Psoas muscle (tissue), 8 donors: ENCODE measurements around the gene FAM9A. TPM values are rescaled to one million over a fixed set of nuclear protein-coding genes. Genes with fewer than 3 reads are reported as not detected.

Experiments
- ATAC-seq, 4 donors: fragments of 200-7000 bp; cut with Tn5 transposase; one replicate each; pipeline ENCODE4 v1.9.1; 2020; ENCODE audit warnings: moderate library complexity in 3 of 4, mild to moderate bottlenecking in 2 of 4
- DNase-seq, 2 donors: peaks; one replicate each; pipeline ENCODE4 v3.0.0-alpha.2; 2020
- H3K27ac ChIP-seq: fragments of 200-600 bp; one replicate; pipeline ENCODE4 v1.8.0; 2022
- H3K27me3 ChIP-seq, 3 donors: fragments of 200-600 bp in 1 of 3; one replicate each; pipeline versions ENCODE4 v1.6.1 to v1.8.0; 2013 to 2022; ENCODE audit warnings: low read length in 2 of 3, mild to moderate bottlenecking in 2 of 3, moderate library complexity in 1 of 3; ENCODE audit not compliant: insufficient read depth in 3 of 3
- H3K36me3 ChIP-seq, 2 donors: fragments of 200-600 bp in 1 of 2; one replicate each; pipeline versions ENCODE4 v1.6.1 to v1.8.0; 2013 to 2022; ENCODE audit warnings: low read depth in 1 of 2, mild to moderate bottlenecking in 1 of 2, moderate library complexity in 1 of 2; ENCODE audit not compliant: insufficient read depth in 1 of 2
- H3K4me1 ChIP-seq: fragments of 200-600 bp; one replicate; pipeline ENCODE4 v1.8.0; 2022
- H3K4me3 ChIP-seq: fragments of 200-600 bp; one replicate; pipeline ENCODE4 v1.8.0; 2022; ENCODE audit warnings: mild to moderate bottlenecking
- H3K9me3 ChIP-seq: fragments of 200-600 bp; one replicate; pipeline ENCODE4 v1.8.0; 2022
- WGBS, 3 donors: extraction: QIAGEN DNeasy Blood & Tissue Kit; methylation state at CpG; one replicate each; pipeline versions ENCODE4 v1.1.6 to v1.1.7; 2013; 5-methylcytosine and 5-hydroxymethylcytosine counted together
- intact Hi-C, 2 donors: fragments of 100-400 bp; cut with DNase I; formaldehyde crosslinking; loops; one replicate each; pipeline versions ENCODE4 v1.11.0 to v1.14.2; 2022
- polyA plus RNA-seq, 3 donors: library from polyadenylated mRNA; stranded (reverse); fragments of 200-250 nt; gene quantifications; one replicate each; pipeline ENCODE4 v1.2.3, GENCODE V29; 2013
- total RNA-seq, 4 donors: library from RNA; stranded (reverse); fragmentation: NEBNext Ultra II Directional in 2 of 4; extraction: Animal tissue kit (Norgen Biotek cat#: 25700) in 2 of 4; gene quantifications; one replicate each; pipeline versions ENCODE4 v1.2.1 to v1.2.4, GENCODE V29; 2021 to 2023
- TF ChIP-seq, protein P1 (sequence below): fragments of 200-600 bp; IDR thresholded peaks from one replicate; pipeline ENCODE4 v1.8.0; 2022; ENCODE audit warnings: antibody characterized with exemption
- donor health status: healthy with polysubstance abuse.
- donor health status: DM: no; HTN: no; CAD: no; lungs with moderate emphysema.
- donor health status: Bipolar disorder and iron deficiency.
- donor health status: healthy.
- donor health status: DM: yes; HTN: yes; CAD: no.
- donor health status: DM: no; HTN: no; CAD: no.
- donor health status: DM: no; HTN: no; CAD: no.
- donor health status: DM: yes; HTN: yes; CAD: no.

Gene FAM9A
- total and polyA plus RNA-seq, 7 donors, result not detected

DNA sequence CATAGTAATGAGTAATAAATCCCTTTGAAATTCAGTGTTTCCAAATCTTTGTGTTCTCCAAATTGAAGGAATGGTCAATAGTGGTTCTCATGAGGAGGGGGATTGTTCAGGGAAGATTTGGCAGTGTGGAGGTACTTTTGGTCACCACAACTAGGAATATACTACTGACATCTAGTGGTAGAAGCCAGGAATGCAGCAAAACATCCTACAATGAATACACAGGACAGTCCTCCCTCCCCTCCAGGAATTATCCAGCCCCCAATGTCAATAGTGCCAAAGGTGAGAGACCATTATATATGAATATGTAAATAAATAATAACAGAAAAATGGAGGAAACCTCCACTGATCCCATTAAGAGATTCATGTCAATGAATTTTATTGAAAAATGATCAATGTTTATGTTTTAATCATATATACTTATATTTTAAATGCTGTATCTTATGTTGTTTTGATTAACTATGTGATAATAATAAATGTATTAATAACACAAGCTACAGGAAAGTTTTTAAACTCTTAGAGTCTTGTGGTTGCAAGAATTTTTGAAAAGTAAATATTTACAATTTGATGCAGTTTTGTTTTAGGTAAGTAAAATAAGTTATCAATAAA, 14.4 kb upstream of the FAM9A start:
- DNase-seq, result no peak
- no peaks in the 10 kb centered on the region for H3K4me1 ChIP-seq
- no peak for ATAC-seq
- H3K4me3 ChIP-seq, result no peak overlapping the region
- H3K9me3 ChIP-seq, result no peaks in the 10 kb centered on the region
- intact Hi-C loops, result loop anchor here (5.0 to 10.0 kb wide), 3 partner anchors 71 to 821 kb away; no protein-coding TSS in a partner anchor
- no peaks in the 10 kb centered on the region for H3K36me3 ChIP-seq
- H3K27ac ChIP-seq, result no peak overlapping the region
- H3K27me3 ChIP-seq, result peaks cover 0 to 7% (median 0%) of the 10 kb centered on the region in 3 donors
- TF ChIP-seq, protein P1, sequence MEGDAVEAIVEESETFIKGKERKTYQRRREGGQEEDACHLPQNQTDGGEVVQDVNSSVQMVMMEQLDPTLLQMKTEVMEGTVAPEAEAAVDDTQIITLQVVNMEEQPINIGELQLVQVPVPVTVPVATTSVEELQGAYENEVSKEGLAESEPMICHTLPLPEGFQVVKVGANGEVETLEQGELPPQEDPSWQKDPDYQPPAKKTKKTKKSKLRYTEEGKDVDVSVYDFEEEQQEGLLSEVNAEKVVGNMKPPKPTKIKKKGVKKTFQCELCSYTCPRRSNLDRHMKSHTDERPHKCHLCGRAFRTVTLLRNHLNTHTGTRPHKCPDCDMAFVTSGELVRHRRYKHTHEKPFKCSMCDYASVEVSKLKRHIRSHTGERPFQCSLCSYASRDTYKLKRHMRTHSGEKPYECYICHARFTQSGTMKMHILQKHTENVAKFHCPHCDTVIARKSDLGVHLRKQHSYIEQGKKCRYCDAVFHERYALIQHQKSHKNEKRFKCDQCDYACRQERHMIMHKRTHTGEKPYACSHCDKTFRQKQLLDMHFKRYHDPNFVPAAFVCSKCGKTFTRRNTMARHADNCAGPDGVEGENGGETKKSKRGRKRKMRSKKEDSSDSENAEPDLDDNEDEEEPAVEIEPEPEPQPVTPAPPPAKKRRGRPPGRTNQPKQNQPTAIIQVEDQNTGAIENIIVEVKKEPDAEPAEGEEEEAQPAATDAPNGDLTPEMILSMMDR, result peak; percentile 78

DNA sequence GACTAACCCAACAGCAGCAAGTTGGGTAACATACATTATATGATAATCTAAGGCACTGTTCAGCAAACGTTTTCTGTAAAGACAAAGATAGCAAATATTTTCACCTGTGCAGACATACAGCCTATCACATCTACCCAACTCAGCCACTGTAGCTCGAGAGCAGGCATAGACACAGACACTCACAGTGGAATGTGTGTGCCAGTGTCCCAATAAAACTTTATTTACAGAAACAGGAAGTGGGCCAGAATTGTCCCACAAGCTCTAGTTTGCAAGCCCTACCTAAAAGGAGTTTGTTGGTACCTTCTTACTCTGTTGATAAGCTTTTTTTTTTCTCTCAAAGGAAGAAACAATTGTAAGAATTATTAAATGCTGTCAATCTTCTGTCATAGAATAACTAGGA, 11.9 kb upstream of the FAM9A start:
- Histone ChIP-seq H3K27me3 (peaks cover 0 to 7% (median 0%) of the 10 kb centered on the region in 3 donors), H3K4me1 (no peaks in the 10 kb centered on the region), H3K4me3 (no peak overlapping the region), H3K27ac (no peak overlapping the region), H3K9me3 (no peaks in the 10 kb centered on the region), H3K36me3 (no peaks in the 10 kb centered on the region)
- intact Hi-C loops, result loop anchor here (2.0 to 10.0 kb wide), 3 partner anchors 64 to 818 kb away; no protein-coding TSS in a partner anchor
- TF ChIP-seq, protein P1, result no peak
- 59 to 73% (median 69%) methylated on average over 2 of the region's 2 CpGs for WGBS, 3 donors
- DNase-seq (no peak), ATAC-seq (no peak)

DNA sequence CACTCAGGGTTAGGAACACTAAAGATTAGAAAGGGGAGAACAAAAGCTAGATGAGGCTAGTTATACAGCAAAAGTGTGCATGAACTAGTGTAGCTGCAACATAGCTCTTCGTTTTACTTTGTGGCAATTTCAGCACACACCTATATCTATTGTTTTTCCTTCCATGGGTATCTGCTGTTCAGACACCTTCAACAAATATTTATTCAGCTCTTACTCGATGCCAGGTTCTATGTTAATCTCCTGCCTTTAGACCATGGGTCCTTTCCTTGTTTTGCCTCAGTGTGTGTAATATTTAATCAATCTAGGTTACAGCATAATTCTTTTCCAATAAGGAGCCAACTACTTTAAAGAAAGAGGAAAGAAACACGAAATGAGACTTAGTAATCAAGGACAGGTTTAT, 10.4 kb upstream of the FAM9A start:
- H3K36me3 ChIP-seq, result no peaks in the 10 kb centered on the region
- no peak overlapping the region for H3K4me3 ChIP-seq
- DNase-seq, result no peak
- TF ChIP-seq, protein P1, result no peak
- no peaks in the 10 kb centered on the region for H3K4me1 ChIP-seq
- intact Hi-C loops, result loop anchor here (2.0 to 10.0 kb wide), 3 partner anchors 63 to 817 kb away; no protein-coding TSS in a partner anchor
- 64 to 77% (median 74%) methylated on average over 3 of the region's 3 CpGs for WGBS, 3 donors
- peaks cover 0 to 7% (median 0%) of the 10 kb centered on the region in 3 donors for H3K27me3 ChIP-seq
- H3K9me3 ChIP-seq, result no peaks in the 10 kb centered on the region
- H3K27ac ChIP-seq, result no peak overlapping the region
- no peak for ATAC-seq

DNA sequence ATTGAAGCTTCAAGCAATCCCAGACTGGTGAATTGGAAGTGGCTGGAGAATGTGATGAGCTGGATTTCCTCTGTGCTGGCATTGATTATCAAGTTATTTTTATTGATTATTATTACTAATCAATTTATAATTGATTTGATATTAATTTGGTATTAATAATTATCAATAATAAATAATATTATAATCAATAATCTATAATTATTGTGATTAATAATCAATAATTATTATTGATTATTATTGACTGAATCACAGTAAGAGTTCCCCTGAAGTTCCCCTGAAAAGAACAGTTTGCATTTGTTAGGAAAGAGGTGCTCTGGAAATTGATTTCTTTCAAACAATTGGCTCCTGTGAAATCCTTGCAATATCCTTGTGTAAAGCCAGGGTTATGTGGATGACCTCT, 7.5 kb upstream of the FAM9A start:
- no peak overlapping the region for H3K27ac ChIP-seq
- peaks cover 0 to 4% (median 0%) of the 10 kb centered on the region in 3 donors for H3K27me3 ChIP-seq
- ATAC-seq (no peak), DNase-seq (no peak)
- H3K36me3 ChIP-seq, result no peaks in the 10 kb centered on the region
- TF ChIP-seq, protein P1, result no peak
- H3K4me3 ChIP-seq, result no peak overlapping the region
- intact Hi-C loops, result no loop called here
- H3K9me3 ChIP-seq, result no peaks in the 10 kb centered on the region
- H3K4me1 ChIP-seq, result no peaks in the 10 kb centered on the region

DNA sequence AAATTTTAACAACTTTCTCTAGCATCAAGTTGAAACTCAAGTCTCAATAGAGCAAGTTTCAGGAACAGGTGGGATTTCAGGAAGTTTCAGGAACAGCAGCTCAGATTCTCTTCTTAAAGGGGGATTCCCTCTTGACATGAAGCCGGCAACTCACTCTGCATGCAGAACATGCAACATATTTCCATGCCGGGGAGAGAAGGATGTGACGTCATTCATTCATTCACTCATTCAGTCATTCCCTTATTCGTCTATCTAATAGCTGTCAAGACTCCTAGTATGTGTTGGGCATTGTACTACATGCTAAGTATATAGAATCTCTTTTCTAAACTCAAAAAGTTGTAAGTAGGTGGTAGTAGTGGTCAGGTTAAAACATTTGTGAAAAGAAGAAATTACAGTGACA, 4.8 kb upstream of the FAM9A start:
- TF ChIP-seq, protein P1, result no peak
- intact Hi-C loops, result no loop called here
- ATAC-seq (no peak), DNase-seq (no peak)
- Histone ChIP-seq H3K4me1 (no peaks in the 10 kb centered on the region), H3K9me3 (no peaks in the 10 kb centered on the region), H3K27ac (no peak overlapping the region), H3K36me3 (no peaks in the 10 kb centered on the region), H3K4me3 (no peak overlapping the region), H3K27me3 (no peaks in the 10 kb centered on the region)
- 68 to 85% (median 77%) methylated on average over 4 of the region's 4 CpGs for WGBS, 3 donors
